CD4-positive, alpha-beta T cell treated with Interleukin-17A for 4 hours (primary cell): Measurements from ENCODE around the gene PDZRN3.

ENCODE experiments used
- DNase-seq: peaks from one replicate; pipeline ENCODE4 v3.0.0-alpha.2; 2020; ENCODE audit warnings: mixed read lengths

PDZRN3 gene

DNA sequence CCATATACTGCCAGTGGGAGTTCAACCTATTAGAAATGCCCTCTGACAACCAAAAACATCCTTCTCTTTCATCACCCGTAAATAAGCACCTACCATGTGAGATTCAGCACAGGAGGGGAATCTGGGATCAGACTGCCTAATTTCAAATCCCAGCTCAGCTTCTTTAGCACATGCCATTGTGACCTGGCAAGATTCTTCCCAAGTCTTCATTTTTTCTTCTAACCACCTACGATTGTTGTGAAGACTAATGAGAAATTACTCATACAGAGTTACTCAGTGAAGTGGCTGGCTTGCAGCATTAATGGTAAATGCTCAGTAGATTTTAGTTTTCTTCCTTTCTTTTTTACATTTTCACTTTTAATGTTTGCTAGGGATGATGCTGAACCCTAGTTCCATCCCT, 176.7 kb downstream of the PDZRN3 start:
- no peak for DNase-seq

DNA sequence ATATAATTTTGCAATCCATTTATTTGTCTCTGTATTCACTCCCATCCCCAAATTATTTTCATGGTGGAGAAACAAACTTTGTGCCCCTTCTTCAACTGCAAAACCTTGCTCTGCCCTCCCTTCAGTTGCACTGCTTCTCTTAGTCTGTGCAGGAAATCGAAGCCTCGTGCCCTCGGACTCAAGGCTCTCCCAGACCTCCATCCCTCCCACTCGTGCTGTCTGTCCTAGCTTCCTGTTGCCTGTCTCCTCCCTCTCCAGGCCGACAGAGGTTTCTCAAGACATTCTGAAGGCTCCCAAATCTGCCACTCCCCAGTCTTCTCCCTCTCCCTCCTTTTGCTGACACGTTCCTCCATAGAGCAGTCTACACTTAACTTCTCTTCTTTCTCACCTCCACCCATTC, 177.6 kb downstream of the PDZRN3 start:
- DNase-seq, result no peak

DNA sequence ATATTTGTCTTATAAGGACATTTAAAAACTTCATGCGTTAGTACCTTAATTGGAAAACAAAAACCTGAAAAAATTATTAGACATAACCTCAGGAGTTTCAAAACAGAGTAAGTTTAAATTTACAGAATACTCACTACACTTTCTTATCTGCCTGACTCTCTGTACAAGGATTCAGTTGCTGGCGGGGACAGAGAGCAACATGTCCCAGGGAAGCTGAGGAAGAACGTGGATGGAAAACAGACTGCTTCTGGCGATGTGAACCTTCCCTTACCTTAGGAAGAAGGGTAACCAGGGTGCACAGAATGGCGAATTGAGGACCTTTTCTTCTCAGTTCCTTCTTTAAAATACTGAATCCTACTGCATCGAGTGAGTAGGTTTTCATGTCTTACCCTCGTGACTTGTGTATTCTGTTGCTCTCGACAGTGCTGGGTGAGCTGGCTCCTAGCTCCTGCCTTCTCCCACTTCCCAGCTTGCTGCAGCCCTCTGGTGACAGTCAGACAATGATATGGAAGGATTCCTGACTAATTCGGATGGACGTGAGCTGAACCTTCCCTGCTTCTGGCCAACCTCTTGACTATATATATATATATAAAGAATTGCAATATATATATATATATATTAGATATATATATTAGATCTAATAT, 178.2 kb downstream of the PDZRN3 start:
- no peak for DNase-seq

DNA sequence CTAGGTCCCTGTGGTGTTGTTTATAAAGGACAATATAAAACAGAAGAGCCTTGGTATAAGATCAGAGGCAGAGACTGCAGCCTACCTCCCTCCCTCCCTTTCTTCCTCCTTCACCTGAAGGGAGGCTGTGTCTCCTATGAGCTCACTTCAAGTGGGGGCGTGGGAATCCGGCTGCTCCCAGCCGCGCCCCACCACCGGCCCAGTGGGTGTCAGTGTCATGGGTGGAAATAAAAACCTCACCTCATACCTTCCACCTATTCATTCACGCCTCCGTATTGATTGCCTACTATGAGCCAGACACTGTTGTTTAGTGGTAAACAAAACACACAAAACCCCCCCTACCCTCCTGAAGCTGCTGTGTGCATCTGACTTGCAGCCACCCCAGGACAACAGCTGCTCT, 181.9 kb downstream of the PDZRN3 start:
- DNase-seq, result no peak

DNA sequence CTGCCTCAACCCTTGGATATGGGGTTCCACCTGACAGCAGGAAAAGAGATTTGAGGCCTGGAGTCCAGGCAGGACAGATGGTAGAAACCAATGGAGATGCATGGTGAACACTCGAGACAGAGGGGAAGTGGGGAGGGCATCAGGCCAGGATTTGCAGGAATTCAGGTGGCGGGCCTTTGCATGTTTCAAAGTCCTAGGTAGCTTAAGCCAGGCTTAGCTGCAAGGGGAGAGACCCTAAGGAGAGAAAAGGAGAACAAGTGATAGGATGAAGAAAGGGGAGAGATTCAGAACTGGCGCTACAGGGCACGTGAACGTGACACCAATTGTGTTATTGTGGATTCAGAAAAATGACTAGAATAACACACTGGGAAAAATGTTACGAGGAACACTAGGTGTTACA, 182.6 kb downstream of the PDZRN3 start:
- no peak for DNase-seq

DNA sequence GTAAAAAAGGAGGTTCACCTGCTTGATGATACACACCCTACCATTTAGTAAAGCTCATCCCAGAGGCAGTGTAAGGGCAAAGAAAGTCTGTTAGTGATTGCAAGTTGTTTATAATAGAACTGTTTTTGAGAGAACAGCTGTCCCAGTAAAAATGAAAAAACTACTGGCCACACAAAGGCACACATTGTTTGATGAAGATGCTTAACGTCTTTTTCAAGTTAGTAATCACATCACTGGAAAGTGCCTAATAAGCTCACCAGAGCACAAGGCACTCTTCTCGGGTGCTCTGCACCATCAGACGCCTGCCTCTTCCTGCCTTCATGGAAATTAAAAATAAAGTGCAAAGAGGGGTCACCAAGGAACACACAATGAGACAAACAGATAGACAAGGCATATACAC, 186.9 kb downstream of the PDZRN3 start:
- DNase-seq, result no peak

DNA sequence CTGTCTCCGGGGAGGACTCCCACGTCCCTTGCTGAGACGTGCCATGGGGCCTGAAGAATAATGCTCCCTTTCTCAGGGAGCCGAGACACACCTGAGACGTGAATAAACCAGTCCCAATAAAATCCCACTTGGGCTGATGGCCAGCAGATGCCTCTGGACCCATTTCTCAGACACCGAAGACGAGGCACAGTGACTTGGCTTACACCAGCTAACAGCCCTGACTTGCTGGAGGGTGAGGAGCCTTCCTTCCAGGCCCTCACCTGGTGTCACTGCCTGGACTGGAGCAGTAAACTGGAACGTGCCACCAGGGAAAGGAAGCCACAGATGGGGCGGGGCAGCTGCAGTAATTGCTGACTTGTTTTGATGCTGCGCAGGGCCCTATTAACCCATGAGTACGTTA, 189.7 kb downstream of the PDZRN3 start:
- no peak for DNase-seq

DNA sequence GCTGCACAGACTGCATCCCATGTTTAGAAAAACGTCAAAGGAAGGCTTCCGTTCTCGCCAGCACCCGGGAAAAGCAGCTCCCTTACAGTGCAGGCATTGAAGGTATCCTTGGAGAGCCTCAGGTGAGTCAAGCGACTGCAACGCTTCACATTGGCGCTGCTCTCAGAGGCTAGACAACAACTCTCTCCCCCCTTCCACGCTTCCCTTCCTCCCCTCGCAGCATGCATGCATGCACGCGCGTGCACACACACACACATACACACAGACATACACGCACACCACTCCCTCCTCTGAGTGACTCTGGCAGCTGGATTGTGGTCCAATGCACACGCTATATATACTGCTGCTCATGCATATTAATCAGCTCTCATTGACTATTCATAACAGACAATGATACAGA, 191.1 kb downstream of the PDZRN3 start:
- DNase-seq, result no peak

DNA sequence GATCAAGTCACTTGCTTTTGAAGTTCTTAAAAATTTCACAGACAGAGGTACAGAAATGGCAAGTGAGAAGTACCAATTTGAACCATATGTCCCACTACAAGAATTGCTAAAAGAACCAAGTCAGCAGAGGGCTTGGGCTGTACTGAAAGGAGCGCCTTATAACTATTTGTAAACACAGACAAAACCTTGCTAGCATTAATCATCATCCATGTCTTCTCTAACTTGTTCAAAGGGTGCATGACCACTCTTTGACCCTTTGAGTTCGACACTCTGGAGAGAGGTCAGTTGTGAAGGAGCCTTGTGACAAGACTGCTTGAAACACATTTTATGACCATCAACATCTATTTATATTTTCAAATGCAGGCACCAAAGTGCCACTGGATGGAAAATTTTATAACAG, 191.7 kb downstream of the PDZRN3 start:
- no peak for DNase-seq

DNA sequence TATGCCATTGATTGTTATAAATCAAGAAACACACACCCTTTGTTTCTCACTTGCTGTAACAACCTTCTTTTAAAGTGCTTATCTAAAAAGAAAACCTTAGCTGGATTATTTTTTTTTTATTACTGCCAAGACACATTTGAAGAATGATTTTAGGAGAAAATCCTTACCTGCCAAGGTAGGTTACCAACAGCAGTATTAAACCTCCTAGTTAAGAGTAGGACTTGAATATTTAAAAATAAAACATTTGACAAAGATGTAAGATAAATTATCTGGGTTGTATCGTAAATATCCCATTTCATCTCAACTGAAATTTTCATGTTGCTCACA, 192.1 kb downstream of the PDZRN3 start:
- no peak for DNase-seq

DNA sequence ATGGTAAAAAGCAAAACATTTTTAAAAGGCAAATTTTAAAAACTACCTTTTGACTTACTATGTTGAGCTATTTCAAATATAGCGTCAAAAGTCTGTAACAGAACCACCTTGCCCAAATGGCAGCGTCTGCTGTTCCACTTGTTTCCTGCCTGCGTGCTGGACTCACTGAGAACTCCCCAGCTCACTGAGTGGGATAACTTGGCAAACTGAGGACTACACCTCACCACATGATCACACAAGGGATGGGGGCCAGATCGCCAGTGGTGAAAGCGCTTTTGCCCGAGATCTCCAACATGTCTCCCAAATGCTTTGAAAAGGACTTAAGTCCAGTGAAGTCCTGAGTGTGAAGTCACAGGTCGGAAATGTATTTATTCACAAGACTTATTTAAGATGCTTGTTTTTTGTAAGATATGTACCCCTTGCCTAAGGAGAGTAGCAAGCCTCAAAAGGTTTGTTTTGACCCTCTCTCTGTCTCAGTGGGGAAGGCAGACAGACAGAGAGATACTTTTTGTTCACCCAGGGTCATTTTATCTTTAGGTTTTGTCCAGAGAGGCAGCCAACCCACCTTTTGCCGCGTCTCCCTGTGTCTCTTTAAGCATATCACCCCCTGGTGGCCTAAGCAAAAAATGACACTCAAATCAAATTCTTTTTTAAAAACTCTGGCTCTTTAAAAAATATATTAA, 192.6 kb downstream of the PDZRN3 start:
- DNase-seq, result no peak

DNA sequence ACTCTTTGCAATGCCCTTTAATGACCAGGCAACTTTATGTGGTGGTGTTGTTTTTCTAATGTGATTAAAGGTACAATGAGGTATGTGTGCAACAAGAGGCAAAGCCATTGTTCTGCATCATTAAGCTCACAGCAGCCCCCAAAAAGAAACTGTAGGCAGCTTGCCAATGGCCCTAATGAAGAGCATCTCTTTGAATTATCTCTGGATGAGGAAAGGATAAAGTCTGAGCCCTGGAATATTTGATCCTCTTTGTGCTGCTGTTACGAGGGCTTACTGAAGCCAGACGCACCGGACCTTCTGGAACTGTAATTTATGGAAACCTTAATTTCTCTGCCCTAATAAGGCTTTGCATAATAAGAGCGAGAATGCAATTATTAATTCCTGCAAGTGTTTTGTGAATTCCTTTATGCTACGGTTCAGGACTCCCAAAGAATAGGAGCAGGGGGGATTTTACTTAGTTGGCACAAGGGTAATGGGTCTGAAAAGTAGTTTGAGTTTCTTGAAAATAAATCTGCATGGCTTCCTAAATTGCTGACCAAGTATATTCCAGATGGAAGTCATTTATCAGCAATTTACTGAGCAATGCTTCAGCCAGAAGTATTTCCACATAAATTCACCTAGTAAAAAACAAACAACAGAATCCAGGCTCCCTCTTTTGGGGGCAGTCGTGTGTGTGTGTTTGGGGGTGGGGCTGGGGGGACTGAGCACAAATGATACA, 193.4 kb downstream of the PDZRN3 start:
- DNase-seq, result no peak

DNA sequence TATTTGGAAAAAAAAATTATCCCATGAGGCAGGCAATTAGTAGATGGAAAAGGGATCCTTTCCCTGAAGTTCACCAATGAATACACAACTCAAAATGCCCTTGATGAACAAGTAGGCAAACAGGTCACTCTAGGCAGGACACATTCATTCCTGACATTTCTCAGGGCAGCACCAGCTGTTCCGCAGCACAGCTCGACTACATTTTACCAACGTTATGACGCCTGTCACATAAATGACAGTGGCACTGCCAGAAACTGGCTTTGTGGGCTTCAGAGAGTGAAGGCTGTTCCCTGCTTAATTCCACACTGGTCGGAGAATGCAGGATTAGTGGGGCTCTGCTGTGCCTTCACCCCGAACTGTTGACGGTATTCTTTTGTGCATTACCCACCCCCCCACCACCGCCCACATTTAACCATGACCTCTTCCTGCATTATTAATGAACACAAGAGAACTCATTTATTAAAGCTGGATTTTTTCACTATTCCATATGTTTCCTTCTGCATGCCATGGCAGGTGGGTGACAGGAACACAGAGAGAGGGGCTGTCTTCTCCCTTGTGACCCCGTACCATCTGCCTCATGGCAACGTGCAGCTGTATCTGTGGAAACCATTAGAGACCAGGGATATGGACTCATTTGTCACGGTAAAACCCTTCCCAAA, 197.6 kb downstream of the PDZRN3 start:
- no peak for DNase-seq

DNA sequence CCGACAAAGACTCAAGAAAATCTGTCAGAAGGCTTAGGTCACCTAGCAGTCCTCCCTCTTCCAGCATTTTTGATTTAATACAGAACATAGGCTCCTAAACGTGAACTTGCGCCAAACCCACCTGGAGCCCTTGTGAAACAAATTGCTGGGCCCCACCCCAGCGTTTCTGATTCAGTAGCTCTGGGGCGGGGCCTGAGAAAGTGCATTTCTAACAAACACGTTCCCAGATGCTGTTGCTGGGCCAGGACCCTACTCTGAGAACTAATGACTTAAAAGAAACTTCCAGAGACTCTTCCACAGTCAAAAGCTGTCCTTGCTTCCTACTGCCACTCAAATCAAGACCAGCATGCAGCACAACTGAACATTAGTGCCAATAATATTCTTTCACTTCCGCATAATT, 198.1 kb downstream of the PDZRN3 start:
- no peak for DNase-seq

DNA sequence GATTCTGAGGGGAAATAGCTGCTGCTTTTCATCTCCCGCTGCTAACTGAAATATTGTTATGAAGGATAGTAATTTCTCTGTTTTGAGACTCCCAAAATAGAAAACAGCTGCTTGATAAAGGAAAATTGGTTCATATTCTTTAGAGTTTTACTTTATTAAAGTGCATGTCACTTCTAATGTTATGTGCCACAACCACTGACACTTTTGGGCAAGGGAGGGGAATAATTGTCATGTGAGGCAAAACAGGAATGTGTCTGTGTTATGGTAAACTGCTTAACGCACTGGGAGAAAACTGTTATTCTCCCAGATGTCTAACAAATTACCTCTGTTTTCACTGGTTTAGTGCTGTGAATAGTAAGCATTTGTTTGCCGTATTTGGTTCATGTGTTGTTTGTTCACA, 201.6 kb downstream of the PDZRN3 start:
- DNase-seq, result no peak

DNA sequence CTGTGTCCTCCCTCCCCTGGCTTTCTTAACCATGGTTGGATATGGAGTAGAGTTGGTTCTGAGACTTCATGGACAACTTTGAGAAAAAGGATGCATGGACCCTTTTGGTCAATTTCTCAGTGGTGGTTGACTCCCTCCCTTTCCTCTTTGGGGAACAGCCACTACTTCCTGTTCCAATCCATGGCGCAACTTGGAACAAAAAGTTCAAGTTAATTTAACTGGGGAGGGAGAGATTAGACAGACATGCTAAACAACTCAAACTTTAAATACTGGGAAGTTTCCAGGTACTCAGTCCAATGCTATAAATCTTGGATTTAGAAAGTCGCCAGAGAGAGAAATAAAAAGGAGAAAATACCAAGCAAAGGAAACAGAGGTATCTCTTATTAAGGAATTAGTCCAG, 202.2 kb downstream of the PDZRN3 start:
- no peak for DNase-seq

DNA sequence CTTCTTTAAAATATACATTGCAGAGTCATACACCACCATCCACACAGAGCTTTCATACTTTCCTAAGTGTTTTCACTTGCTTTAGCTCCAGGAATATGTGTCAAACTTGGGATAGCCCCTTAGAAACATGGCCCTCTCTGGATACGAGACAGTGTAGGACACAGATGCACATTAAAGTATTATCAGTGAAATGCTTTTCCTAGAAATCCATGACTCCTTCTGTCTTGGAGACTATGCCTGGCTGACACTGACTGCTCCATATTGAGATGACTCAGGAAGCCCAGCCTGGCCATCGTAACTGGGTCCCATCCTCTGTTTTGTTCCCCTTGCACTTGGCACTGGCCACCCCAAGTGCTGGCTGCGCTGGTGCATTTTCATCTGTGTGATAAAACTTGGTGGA, 204.8 kb downstream of the PDZRN3 start:
- DNase-seq, result no peak

DNA sequence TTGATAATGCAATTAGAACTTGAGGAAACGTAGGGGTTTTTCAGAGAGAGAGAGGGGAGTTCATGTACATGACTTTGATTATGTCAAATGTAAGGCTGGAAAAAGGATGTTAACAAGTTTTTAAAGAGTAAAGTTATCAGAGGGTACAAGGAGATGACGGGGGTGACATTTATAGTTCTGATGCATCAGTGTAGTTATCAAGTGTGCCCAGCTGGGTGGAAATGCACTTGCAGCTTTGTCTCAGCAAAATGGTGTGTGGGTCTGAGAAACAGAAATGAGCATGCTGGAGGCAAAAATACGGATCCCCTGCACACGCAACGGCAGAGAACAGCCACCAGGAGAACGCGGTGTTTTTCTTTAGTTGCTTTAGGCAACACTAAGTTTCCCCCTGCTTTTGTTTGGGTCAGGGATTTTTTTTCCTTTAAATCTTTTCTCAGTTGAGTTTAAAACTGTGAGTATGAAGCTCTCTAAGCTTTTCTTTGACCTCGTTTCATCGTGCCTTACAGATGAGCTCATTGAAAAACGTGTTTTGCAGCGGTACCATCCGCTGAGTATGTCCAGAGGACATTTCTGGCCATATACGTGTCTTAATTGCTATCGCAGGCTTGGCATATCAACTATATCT, 205.4 kb downstream of the PDZRN3 start:
- DNase-seq, result no peak

DNA sequence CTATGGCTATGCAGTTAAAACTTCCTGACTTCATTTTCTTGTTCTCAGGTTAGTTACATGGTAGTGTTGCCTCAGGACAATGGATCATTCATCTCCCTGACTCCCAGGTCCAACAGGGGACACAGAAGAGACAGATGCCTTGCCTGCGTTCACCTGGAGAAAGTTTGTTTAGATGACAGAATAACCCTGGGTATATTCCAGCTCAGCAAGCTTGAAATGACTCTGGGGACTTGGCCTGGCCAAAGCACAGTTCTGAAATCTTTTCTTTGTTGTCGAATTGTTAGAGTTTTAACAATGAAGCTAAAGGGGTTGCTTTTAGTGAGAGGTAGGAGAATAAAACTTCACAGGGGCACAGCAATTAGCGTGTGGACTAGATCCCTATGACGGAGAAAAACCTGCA, 206.1 kb downstream of the PDZRN3 start:
- no peak for DNase-seq

DNA sequence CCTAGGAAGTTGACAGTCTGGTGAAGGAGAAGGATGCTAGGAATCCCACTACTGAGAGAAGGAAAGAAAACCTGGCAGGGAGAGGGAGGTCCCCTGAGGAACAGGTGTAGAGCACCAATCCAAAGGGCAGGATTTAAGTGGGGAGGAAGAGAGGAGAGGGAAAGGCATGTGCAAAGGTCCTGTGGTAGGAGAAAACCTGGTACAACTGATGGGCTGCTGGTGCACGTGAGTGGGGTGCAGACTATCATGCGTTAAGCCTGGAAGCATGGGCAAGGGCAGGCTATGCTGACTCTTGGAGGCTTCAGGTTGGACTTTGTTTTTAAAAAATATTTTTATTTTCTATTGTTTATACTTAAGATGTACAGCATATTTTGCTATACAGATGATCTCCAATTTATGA, 209.6 kb downstream of the PDZRN3 start:
- DNase-seq, result no peak

DNA sequence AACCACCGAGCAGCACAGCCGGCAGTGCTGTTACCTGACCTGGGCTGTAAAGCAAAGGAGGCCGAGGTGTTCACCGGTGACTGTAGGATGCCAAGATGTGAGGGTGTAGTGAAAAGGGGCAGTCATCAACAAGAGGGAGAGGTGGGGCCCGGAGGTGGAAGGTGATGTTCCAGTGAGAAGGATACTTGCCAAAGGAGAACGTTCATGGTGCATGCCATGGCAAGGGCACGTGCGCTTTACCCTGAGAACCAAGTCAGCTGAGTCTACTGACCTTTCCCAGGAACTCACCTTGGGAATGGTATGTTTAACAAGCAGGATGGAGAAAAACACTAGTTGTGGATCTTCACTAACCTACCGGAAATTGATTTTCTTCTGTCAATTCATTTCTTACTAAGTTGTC, 211.1 kb downstream of the PDZRN3 start:
- DNase-seq, result no peak

DNA sequence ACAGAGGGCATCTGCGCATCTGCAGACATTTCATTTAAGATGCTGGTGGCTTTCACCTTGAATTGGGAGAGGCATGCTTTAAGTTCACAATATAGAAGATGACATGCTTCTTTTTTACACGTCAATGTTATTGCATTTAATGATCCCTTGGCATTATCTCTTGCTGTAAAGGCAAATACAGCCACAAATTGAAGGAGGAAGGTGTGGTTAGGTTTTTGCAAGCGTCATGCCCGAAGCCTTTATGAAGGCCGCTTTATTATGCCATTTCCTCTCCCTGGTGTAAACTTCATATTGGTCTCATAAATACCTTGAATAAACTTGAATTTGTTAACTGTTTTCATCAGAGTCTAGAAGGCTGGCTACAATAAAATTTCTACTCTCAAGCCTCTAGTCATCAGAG, 212.7 kb downstream of the PDZRN3 start:
- DNase-seq, result no peak

DNA sequence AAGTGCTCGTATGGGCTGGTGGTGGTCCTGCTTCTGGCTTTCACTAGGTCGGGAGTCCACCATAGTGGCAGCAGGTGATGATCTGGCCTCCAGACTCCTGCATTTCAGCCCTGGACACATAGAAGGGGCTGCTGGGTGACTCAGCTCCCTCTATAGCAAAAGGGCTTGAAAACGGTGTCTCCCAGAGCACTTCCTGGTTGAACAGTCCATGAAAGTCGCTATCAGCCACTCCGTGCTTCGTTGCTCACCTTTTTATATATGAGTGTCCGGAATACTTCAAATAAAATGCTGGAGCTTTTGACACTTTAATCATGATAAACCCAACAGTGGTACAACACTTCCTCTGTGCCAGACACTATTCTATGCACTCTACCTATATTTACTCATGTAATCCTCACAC, 213.2 kb downstream of the PDZRN3 start:
- DNase-seq, result no peak
